Gastroesophageal sphincter (tissue), 3 donors: ENCODE data around the gene LACTBL1.

ENCODE experiments used
- CTCF ChIP-seq, 4 experiments: fragments of 200-600 bp in 2 of 4; fragments of 450-650 bp in 2 of 4; sonication (generic) in 1 of 4; IDR thresholded peaks; one replicate each; pipeline ENCODE4 v1.5.1; 2017 to 2019; ENCODE audit warnings: antibody characterized with exemption in 4 of 4, mild to moderate bottlenecking in 2 of 4, moderate library complexity in 2 of 4
- EP300 ChIP-seq: sonication (generic); formaldehyde crosslinking; IDR thresholded peaks from one replicate; pipeline ENCODE4 v1.6.1; 2017; ENCODE audit warnings: antibody characterized with exemption, mild to moderate bottlenecking
- POLR2A ChIP-seq, 2 donors: fragments of 450-650 bp; IDR thresholded peaks; one replicate each; pipeline ENCODE4 v1.6.1; 2017; ENCODE audit warnings: antibody characterized with exemption in 2 of 2, mild to moderate bottlenecking in 2 of 2, moderate library complexity in 1 of 2
- POLR2AphosphoS5 ChIP-seq: sonication (generic); formaldehyde crosslinking; IDR thresholded peaks from one replicate; pipeline ENCODE4 v1.6.1; 2017; ENCODE audit warnings: antibody characterized with exemption

- no peak for TF ChIP-seq CTCF (IDR thresholded peaks at IDR 0.05)
- TF ChIP-seq POLR2A (IDR thresholded peaks at IDR 0.05) = no peak
- no peak for TF ChIP-seq POLR2AphosphoS5
- TF ChIP-seq EP300 = no peak
Measured at GRCh38 chr1:22920734-22921451, 51.8 kb downstream of the LACTBL1 start.
